K562 (cell line): ENCODE results near the gene SORCS1. TPM values are rescaled to one million over a fixed set of nuclear protein-coding genes. Genes with fewer than 3 reads are reported as not detected.

Experiments
- CCAR2 ChIP-seq: fragments of 200-400 bp; formaldehyde crosslinking; IDR thresholded peaks from 2 replicates; pipeline ENCODE4 v1.6.1; 2017; ENCODE audit warnings: mild to moderate bottlenecking, low read depth, low read length
- CHD2 ChIP-seq: IDR thresholded peaks from 2 replicates; pipeline ENCODE4 v1.6.1; 2011; ENCODE audit warnings: low read depth, low read length
- E2F8 ChIP-seq: fragments of 450-650 bp; IDR thresholded peaks from 2 replicates; pipeline ENCODE4 v1.7.1; 2018; ENCODE audit warnings: mild to moderate bottlenecking, low read depth; ENCODE audit not compliant: partially characterized antibody
- HBP1 ChIP-seq: fragments of 450-650 bp; formaldehyde crosslinking; IDR thresholded peaks from 2 replicates; pipeline ENCODE4 v1.4.0; 2022; ENCODE audit warnings: missing genetic modification characterization
- JUN ChIP-seq, 2 experiments: sonication (generic) in 1 of 2; formaldehyde crosslinking in 1 of 2; IDR thresholded peaks; 2 replicates each; pipeline versions ENCODE4 v1.6.1 to v1.8.0; 2012 to 2022; ENCODE audit warnings: borderline replicate concordance in 2 of 2, mild to moderate bottlenecking in 2 of 2, improper control_type of control experiment in 1 of 2, low read depth in 1 of 2, low read length in 1 of 2, missing genetic modification reagents in 1 of 2
- KDM5B ChIP-seq: fragments of 200-600 bp; sonication (generic); IDR thresholded peaks from 2 replicates; pipeline ENCODE4 v1.6.1; 2012; ENCODE audit warnings: low read depth, mild to moderate bottlenecking, moderate library complexity, low read length, control low read depth, inconsistent platforms; ENCODE audit not compliant: insufficient replicate concordance
- MYBL2 ChIP-seq, 2 experiments: fragments of 450-650 bp in 1 of 2; sonication (generic) in 1 of 2; formaldehyde crosslinking in 1 of 2; IDR thresholded peaks; 2 replicates each; pipeline versions ENCODE4 v1.6.1 to v1.8.1; 2017 to 2022; ENCODE audit warnings: borderline replicate concordance in 1 of 2, inconsistent platforms in 1 of 2, low read depth in 1 of 2, mild to moderate bottlenecking in 1 of 2, missing genetic modification reagents in 1 of 2, moderate library complexity in 1 of 2
- OTX1 ChIP-seq: fragments of 450-650 bp; formaldehyde crosslinking; IDR thresholded peaks from 2 replicates; pipeline ENCODE4 v1.4.0; 2022; ENCODE audit warnings: mild to moderate bottlenecking
- PRMT5 ChIP-seq: sonication (generic); formaldehyde crosslinking; IDR thresholded peaks from 2 replicates; pipeline ENCODE4 v1.5.0; 2020; ENCODE audit warnings: missing genetic modification reagents
- RBBP5 ChIP-seq: fragments of 200-600 bp; sonication (generic); IDR thresholded peaks from 2 replicates; pipeline ENCODE4 v1.6.1; 2012; ENCODE audit warnings: borderline replicate concordance, mild to moderate bottlenecking, low read length, control low read depth, inconsistent platforms; ENCODE audit not compliant: insufficient read depth, poor library complexity, severe bottlenecking
- SMAD1 ChIP-seq: fragments of 150-350 bp; IDR thresholded peaks from 2 replicates; pipeline ENCODE4 v1.6.1; 2014; ENCODE audit warnings: low read length, low read depth; ENCODE audit not compliant: partially characterized antibody
- SMARCE1 ChIP-seq: fragments of 450-650 bp; IDR thresholded peaks from 2 replicates; pipeline ENCODE4 v1.7.1; 2016; ENCODE audit warnings: mild to moderate bottlenecking
- THRAP3 ChIP-seq: fragments of 450-650 bp; IDR thresholded peaks from 2 replicates; pipeline ENCODE4 v1.6.1; 2016; ENCODE audit warnings: mild to moderate bottlenecking, inconsistent platforms, borderline replicate concordance
- ZNF398 ChIP-seq: fragments of 250-450 bp; sonication (Bioruptor Pico); IDR thresholded peaks from 2 replicates; pipeline ENCODE4 v1.8.0; 2021; ENCODE audit warnings: moderate library complexity, mild to moderate bottlenecking, inconsistent platforms
- polyA plus RNA-seq, 8 experiments: library from polyadenylated mRNA; depleted of rRNA in 4 of 8; stranded (reverse) in 5 of 8; unstranded in 3 of 8; fragments of >200 nt; fragmentation: Nextera tagmentation in 2 of 8; fragmentation: Illumina TruSeq in 1 of 8; extraction: Ambion mirVana in 2 of 8; extraction: Trizol in 1 of 8; gene quantifications; 2 replicates each; pipeline versions ENCODE4 v1.2.1 to v1.2.3, GENCODE V29; 2011 to 2014; ENCODE audit warnings: inconsistent platforms in 1 of 8, missing spikeins in 1 of 8
- total RNA-seq, 7 experiments: library from RNA; depleted of rRNA in 6 of 7; stranded (reverse); fragments of >200 nt in 6 of 7; fragmentation: Illumina TruSeq in 2 of 7; extraction: Trizol in 2 of 7; gene quantifications; 2 replicates each; pipeline versions ENCODE4 v1.2.1 to v1.2.3, GENCODE V29; 2011 to 2021; ENCODE audit warnings: low replicate concordance in 1 of 7
- TF ChIP-seq, protein P1 (sequence below): fragments of 250-450 bp; sonication (Bioruptor Pico); IDR thresholded peaks from 2 replicates; pipeline ENCODE4 v1.5.0; 2021; ENCODE audit warnings: mild to moderate bottlenecking, moderate library complexity

SORCS1 gene
- total and polyA plus RNA-seq, 9 of the 15 experiments (the other 6 are each of a cell fraction or from before 2014, with no cell fraction given) = 1.5 to 3.9 (median 2.7) TPM

GRCh38 chr10:107025676-107026075, 138.8 kb downstream of the SORCS1 start (continued):
- TF ChIP-seq ZNF398 (CRISPR knock-in tag) (no peak), RBBP5 (no peak), KDM5B (no peak), JUN (IDR thresholded peaks at IDR 0.05; ENCODE audit: borderline replicate concordance, low read depth, low read length) (peak; percentile 21; the same call in 1 of the 2 replicates), JUN (CRISPR knock-in tag; IDR thresholded peaks at IDR 0.05; ENCODE audit: borderline replicate concordance) (no peak), CHD2 (no peak), THRAP3 (no peak), HBP1 (CRISPR knock-in tag) (no peak), MYBL2 (IDR thresholded peaks at IDR 0.05; ENCODE audit: low read depth) (no peak), MYBL2 (CRISPR knock-in tag; IDR thresholded peaks at IDR 0.05; ENCODE audit: borderline replicate concordance) (no peak), E2F8 (no peak), SMAD1 (no peak), CCAR2 (no peak), OTX1 (CRISPR knock-in tag) (no peak), PRMT5 (no peak), SMARCE1 (peak; percentile 75; the same call in 1 of the 2 replicates)
- TF ChIP-seq, protein P1, sequence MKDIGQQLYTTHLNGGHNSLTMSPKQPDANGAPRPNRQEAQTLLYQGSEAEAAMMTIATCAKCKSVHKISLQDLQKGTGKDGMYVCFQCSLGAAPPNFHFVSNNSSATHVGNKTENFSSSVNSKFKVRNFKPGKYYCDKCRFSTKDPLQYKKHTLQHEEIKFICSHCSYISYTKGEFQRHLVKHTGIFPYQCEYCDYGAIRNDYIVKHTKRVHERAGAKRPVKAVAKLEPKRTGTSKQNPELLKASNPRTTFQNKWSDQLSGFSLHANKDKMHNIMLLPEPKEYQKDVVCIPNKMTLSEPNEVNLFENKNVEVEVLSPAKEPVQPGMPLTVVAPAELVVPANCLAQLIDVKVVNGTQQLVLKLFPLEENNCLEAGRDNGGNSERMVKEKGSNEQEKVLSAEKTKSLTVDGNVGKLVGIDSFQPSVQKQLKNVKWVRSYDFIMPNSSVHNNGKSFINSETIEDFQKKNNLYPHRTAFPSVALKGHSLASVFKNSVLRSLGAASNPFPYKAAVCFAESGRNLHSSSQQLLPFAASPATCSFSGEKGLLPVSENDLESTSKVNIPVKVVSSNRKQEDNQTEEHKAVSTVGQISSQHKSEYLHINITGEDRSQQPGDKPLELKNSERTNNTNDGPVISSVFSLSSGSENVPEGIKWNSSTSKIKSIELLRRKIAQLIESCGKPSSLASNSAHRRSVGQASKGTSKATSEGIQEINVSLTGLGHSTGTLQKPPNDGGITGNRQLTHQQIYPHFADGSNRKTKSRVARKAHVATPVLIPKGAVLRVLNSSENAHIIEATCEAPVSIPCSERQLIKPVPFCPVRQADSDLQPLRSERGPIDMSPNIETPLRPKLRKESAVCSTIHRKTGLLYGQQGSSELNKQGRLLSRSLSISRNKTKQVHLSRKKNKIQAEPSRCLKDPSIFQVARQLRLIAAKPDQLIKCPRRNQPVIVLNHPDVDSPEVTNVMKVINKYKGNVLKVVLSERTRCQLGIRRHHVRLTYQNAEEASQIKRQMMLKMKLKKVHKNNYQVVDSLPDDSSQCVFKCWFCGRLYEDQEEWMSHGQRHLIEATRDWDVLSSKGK (CRISPR knock-in tag) = no peak
